CD4-positive, alpha-beta T cell treated with Interleukin-2 at 100 ng/mL for 4 hours (primary cell): Measurements from ENCODE around the gene CAPZA1.
"Not testable (repeated sequence)": the region's sequence is repeated elsewhere in the genome, so short reads cannot be mapped to it uniquely, and the experiment has no call there.

Source experiments
- DNase-seq: peaks from one replicate; pipeline ENCODE4 v3.0.0-alpha.2; 2020; ENCODE audit warnings: low spot score

The CAPZA1 gene

DNA sequence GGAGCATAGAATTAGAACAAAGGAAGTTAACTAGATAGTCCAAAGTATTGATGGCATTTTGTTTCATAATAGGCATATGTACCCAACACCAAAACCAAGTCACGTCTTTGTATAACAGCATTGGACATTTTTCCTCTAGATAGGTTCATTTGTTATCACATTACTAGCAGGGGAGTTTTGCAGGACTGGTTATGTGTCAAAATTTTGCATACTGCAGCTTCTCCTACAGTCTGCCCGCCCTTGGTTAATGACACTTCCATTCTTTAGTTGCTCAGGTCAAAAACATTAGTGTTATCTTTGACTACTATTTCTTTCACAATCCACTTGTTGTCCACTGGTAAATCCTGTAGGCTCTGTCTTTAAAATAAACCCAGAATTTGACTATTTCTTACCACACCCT, 8.9 kb downstream of the CAPZA1 start:
- DNase-seq = no peak

DNA sequence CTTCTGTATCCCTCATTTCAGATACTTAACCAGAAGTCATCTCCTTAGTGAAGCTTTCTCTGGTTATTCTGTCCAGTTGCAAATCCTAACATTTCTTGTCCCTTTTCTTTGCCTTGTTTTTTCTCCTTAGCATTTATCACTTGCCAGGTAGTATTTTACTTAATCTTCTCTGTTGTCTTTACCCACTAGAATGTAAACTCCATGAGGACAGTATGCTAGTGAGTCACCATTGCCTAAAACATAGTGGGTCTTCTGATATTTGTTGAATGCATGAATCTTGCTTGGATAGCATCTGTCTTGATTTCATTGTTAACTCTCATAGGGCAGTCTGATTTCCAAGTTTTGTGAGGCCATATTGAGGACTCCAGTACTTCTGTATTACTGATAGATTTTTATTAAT, 9.6 kb downstream of the CAPZA1 start:
- no peak for DNase-seq

DNA sequence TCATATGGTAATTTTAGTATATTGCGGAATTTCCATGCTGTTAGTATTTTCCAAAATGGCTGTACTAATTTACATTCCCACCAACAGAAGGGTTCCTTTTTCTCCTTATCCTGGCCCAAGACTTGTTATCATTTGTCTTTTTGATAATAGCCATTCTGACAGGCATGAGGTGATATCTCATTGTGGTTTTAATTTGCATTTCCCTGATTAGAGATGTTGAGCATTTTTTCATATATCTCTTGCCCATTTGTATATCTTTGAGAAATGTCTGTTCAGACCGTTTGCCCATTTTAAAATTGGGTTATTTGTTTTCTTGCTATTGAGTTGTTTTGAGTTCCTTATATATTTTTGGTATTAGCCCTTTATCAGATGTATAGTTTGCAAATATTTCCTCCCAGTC, 14.0 kb downstream of the CAPZA1 start:
- no peak for DNase-seq

DNA sequence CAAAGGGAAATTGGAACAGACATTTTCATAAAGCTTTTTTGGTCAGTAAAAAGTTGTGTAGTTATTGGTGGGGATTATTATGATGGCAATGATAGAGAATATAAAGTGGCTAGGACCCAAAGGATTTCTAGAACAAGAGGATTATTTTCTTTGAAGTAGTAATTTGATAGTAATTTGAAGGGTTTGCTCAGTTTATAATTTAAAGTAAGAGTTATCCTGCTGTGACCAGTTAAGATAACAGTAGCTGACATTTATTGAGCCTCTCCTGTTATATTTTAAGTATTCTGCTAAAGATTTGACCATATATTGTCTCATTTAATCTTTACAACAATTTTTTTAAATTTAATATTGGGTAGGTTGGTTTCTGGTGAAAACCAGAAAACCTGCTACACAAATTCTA, 14.7 kb downstream of the CAPZA1 start:
- no peak for DNase-seq

DNA sequence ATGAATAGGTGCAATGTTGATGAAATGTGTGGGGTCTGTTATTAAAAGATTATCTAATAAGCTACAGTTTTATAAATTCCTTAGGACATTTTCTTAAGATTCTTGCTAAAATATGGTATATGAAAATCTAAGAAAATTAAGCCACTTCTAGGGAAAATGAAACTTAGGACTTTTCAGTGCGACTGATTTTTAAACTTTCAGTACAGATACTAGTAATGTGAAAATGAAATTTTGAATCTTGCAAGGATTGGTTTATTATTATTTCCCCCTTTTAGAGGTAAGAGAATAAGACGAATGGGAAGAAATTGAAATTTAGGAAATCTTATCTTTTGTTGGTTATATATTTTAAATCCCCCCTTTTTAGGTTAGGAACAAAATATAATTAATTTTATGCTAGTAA, 16.4 kb downstream of the CAPZA1 start:
- no peak for DNase-seq

DNA sequence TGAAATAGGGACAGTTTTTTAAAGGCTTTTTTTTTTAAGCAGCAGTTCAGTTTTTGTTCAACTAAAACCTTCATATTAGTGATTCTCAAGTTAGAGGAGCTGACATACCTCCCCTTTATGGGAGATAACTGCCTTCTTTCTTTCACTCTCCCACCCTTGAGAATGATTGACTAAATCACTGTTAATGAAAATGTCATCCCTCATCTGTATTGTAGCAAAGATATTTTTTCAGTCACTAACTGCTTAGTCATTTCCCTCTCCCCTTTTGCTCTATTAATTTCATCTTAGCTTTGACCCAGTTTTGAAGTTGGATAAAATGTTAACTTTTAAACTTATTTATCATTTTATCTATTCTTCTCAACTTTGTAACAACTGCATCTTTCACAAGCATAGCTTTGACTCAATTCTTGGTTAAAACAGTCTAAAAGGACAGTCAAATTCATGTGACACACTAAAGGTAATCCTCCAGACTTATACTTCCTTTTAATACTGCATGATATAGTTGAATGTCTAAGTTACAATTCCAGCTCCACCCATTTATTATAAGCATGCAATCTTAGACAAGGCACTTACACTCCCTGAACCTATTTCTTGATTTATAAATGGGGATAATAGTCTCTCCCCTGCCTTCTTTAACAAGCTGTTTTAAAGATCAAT, 17.1 kb downstream of the CAPZA1 start:
- no peak for DNase-seq

DNA sequence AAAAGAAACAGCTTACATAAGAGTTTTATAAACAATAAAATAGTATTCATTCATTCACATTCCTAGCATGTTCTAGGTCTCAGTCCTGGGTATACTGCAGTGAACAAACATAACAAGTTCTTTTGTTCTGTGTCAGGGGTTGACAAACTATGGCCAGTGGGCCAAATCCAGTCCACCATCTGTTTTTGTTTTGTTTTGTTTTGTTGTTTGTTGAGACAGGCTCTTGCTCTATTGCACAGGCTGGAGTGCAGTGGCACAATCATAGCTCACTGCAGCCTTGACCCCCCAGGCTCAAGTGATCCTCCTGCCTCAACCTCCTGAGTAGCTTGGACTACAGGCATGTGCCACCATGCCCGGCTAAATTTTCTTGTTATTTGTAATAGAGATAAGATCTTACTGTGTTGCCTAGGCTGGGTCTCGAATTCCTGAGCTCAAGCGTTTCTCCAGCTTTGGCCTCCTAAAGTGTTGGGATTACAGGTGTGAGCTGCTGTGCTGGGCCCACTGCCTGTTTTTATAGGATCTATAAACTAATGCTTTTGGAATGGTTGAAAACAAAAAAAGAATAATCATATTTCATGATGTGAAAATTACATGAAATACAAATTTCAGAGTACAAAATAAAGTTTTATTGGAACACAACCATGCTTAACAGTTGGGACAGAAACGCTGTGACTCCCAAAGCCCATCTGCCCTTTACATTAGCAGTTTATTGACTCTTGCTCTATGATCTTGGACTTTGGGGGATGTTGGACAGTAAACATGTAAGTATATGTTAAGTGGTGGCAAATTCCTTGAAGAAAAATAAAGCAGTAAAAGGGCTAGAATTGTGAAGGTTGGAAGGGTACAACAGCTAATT, 17.9 kb downstream of the CAPZA1 start:
- no peak for DNase-seq

DNA sequence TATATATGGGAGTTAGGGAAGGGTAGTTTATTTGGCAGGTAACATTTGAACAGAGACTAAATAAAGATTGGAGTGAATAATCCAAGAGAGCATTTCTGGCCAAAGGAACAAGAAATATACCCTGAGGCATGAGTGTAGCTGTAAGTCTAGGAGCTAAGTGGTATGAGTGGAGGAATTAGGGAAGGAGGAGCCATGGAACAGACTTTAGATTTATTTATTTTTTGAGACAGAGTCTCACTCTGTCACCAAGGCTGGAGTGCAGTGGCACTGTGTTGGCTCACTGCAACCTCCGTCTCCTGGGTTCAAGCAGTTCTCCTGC, 18.4 kb downstream of the CAPZA1 start:
- DNase-seq = no peak

DNA sequence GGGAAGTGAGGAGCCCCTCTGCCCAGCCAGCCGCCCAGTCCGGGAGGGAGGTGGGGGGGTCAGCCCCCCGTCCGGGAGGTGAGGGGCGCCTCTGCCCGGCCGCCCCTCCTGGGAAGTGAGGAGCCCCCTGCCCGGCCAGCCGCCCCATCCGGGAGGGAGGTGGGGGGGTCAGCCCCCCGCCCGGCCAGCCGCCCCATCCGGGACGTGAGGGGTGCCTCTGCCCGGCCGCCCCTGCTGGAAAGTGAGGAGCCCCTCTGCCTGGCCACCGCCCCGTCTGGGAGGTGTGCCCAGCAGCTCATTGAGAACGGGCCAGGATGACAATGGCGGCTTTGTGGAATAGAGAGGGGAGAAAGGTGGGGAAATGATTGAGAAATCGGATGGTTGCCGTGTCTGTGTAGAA, 20.8 kb downstream of the CAPZA1 start:
- DNase-seq = not testable (repeated sequence)

DNA sequence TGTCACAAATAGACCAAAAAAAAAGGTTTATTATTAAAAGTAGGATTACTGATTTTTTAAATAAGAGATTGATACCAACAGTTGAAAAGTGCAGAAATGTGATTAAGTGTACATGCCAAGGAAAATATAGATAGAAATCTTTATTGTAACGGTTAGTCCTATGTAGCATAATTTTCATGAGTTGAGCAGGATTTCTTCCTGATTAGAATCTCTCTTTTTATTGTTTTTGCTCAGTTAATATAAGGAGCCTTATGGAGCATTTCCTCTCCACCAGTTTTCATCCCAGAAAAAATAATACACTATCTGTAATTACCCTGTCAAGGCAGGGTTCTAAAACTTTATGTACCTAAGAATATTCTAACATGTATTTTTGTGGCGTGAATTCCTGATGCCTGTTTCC, 23.4 kb downstream of the CAPZA1 start:
- DNase-seq = no peak

DNA sequence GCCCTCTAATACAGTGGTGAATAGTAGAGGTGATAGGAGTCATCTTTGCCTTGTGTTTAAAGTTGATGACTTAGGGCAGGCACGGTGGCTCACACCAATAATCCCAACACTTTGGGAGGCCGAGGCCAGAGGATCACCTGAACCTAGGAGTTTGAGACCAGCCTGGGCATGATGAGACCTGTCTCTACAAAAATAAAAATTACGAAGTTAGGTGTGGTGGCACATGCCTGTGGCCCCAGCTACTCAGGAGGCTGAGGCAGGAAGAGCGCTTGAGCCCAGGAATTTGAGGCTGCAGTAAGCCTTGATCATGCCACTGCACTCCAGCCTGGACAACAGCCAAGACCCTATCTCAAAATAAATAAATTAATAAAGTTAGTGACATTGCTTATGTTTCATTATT, 26.6 kb downstream of the CAPZA1 start:
- DNase-seq = no peak

DNA sequence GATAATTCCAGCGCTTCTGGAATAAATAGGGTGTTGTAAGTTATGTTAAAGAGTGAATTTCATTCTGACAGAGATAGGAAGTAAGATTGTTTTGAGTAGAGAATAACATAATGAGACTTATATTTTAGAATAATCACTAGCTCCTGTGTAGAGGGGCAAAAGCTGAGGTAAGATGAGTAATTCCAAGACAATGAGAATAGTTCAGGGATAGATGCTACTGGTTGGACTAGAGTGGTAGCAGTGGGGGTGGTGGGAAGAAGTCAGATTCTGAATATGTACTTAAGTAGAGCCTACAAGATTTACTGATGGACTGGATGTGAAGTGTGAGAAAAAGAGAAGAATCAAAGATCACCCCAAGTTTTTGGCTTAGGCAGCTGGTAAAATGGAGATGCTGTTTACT, 31.6 kb downstream of the CAPZA1 start:
- DNase-seq = no peak

DNA sequence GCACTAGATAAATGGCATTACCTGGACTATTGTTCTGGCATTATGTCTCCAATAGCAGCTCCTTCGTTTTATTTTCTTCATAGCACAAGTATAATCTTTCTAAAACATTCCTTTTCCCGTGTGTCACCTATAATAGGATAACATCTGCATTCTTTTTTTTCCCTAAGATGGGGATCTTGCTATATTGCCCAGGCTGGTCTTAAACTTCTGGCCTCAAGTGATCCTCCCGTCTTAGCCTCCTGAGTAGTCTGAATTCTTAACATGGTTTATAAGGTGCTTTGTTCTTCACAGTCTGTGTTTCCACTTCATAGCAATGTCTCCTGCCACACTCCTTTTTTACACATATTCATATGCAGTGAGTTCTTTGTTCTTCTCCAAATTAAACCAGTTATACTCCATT, 46.2 kb downstream of the CAPZA1 start:
- no peak for DNase-seq

DNA sequence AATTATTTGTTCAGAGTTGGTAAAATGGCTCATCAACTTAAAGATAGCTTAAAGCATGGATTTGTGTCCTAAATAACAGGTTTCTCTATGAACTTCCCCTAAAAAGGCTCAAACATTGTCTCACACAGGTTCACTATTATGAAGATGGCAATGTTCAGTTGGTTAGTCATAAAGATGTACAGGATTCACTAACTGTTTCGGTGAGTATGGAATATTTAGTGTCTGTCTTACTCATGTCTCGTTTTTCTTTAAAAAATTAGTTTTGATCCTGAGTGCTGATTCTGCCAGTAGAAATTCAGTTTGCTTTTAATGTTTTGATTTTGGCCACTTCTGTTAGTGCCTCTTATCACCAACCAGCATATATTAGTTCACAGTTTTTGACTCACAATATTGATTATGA, 47.3 kb downstream of the CAPZA1 start:
- DNase-seq = no peak

DNA sequence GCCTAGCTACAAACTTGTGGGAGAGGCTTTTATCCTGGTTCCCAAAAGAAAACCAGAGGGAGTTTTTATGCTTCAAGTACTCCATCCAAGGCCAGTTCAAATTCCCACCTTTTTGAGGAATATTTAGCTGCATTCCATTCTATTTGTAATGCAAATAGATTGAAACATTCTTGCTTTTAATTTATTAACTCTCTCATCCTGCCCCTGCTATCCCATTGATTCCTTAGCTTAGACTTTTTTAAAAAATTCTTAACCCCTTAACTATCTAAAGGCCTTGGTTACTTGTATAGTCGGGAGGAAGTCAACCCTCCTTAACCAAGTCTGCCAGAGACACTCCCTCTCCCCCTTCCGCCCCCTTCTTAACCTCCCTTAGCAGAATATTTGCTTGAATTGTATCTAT, 52.4 kb downstream of the CAPZA1 start:
- DNase-seq = no peak

DNA sequence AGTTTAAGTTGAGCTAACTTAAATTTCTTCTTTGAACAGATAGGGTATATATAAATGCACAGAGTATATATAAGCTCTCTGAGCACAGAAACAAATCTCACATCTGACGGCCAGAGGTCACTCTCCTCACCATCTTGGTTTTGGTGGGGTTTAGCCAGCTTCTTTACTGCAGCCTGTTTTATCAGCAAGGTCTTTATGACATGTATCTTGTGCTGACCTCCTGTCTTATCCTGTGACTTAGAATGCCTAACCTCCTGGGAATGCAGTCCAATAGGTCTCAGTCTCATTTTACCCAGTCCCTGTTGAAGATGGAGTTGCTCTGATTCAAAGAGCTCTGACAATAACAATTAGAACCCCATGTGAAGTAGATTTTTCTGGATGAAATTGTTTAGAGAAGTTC, 53.2 kb downstream of the CAPZA1 start:
- DNase-seq = no peak

DNA sequence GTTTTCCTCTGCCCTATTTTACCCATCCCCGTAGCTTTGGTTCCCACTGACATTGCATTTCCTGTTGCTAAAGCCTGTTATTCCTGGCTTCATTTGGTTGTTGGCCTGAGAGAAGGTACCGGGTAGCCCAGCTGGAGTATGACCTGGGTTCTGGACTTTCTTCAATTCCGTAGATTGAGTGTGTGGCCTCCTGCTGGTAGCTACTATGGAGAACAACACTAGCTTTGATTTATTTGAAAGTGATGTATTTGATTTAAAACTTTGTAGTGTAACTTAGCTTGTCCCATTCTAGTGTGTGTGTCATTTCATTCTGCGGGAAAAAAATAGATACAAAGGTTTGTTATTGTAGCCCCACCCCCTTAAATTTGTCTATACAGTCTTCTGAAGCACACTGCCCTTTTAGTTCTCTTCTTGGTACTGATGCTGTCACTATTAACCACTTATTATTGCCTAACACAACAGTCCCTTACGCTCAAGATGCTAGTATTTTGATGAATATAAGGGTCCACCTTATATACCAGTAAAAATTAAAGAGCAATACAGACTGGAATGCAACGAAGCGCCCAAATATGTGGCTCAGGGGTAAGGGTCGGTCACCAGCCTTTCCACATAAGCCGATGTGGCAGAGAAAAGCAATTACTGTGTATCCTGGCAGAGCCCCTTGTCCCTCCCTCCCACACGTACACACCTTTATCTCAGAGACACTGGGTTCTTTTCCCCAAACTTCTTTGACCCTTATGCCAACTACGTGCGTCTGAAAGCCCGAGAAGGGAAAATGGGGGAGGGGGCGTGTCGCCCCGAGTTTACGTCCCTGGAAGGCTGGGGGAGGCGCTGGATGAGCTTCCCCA, 54.2 kb downstream of the CAPZA1 start:
- DNase-seq = peak; percentile 30

DNA sequence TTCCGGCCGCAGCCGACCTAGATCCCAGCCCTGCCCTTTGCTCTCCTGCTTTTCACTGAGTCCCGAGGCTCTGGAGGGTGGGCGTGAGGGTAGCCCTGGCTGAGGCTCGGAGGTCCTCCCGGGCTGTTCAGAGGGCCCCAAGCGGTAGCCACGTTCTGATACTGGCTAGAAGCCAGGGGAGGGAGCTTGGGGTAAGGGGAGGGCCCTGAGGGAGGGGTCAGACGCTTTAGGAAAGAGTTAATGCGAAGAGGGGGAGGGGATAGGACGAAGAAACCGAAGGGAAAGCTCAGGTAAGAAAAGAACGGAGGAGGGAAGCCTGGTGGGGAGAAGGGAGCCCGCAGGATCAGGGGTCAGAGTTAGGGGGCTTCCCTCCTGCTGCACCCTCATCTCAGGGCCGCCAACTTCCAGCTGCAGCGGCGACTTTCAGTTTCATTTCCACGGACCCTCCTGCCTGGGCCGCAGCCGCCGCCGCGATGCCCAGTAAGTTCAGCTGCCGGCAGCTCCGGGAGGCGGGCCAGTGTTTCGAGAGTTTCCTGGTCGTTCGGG, 54.9 kb downstream of the CAPZA1 start, which contains the start of gene MOV10:
Gene MOV10 (plus strand): TSS at position 220 of the 546 bp plus-strand sequence. CDS start 254 bp downstream, at position 474.
- DNase-seq = peak; percentile 59

DNA sequence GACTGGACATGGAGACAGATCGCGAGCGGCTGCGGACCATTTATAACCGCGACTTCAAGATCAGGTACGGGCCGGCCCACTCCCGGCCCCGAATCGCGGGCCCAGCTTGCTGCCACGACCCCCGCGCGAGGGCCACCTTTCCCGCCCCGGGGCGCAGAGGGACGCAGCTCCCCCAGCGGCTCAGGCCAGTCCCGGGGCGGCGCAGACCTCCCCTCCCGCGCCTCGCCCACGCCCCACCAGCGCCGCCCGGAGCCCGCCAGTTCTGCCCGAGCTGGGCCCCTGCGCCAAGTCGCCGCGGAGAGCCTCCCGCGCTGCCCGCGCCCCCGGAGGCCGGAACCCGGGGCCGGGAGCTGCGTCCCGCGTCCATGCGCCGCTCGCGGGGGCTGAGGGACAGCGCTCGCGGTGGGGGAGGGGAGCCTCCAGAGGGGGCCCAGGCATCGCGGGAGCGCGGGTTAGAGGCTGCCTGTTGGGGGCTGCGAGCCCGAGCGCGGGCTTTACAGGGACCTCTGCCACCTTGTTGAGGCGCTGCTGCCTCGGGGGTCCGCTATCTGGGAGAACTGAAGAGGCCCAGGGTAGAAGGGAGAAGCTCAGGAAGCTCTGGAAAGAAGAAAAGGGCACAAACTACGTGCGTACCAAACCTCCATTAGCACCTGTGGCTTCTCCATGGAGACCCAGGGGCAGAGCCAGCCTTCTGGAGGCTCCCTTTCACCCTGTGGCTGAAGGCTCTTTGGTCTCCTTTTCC, 55.5 kb downstream of the CAPZA1 start:
- DNase-seq = peak; percentile 21

DNA sequence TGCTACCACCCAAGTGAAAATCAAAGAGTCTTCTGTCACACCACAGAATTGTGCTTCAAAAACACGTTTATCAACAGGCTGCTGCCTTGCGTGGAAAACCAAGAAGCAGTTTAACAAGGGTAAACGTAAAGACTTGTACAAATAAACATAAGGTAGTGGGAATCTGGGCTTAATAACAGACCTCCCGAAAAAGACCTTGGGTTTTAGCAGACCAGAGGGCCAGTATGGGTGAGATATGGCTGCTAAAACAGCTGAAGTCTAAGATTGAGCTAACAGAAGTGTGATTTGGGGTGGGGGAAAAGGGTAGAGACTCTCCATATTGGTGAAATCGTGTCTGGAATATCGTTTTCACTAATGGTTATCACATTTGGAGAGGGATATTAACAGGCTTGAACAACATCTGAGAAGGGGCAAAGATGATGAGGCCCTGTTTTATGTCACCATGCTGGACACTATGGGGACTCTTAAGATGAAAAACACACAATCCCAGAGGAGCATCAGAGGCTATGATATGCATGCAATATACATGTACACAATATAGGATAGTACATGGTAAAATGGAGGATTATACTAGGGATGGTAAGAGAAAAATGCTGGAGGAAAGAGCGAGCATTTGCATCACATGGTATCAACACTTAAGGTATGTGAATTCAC, 56.2 kb downstream of the CAPZA1 start:
- DNase-seq = no peak

DNA sequence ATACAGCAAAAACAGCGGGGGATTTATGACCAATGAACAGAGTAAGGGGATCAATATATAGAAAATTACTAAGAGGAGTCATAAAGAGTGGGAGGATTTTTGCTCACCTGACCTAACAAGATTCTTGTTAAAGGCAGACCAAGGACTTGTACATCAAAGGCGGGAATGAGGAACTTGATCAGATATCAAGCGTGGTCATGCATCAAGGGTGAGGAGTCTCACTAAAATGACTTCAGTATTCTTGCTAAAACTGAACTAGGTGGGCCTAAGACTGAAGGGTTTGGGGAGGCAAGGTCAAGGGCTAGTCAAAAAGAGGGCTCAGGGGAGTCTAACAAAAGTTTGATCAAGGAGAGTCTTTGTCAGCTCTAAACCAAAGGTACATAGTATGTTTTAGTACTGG, 56.9 kb downstream of the CAPZA1 start:
- DNase-seq = no peak
